ENCODE measurements around the gene KIRREL1.
"Not testable (repeated sequence)": the region's sequence is repeated elsewhere in the genome, so short reads cannot be mapped to it uniquely, and the experiment has no call there.

KIRREL1 gene

GRCh38 chr1:158118713-158119402 lies 125.4 kb downstream of the KIRREL1 start:
- peaks cover 58% of the 10 kb centered on the region for H3K27me3 Mint-ChIP-seq
- peaks cover 16% of the 10 kb centered on the region for H3K4me1 Mint-ChIP-seq
- ATAC-seq (no peak), DNase-seq (no peak)
- H3K36me3 Mint-ChIP-seq (ENCODE audit: low read depth): no peaks in the 10 kb centered on the region
- no peak overlapping the region for H3K4me3 Mint-ChIP-seq
- H3K27ac Mint-ChIP-seq: no peak overlapping the region
- no peaks in the 10 kb centered on the region for H3K9me3 Mint-ChIP-seq

- no peak overlapping the region for H3K4me3 Mint-ChIP-seq
These were observed 126.7 kb downstream of the KIRREL1 start for GRCh38 chr1:158119976-158120653.

GRCh38 chr1:158121604-158122254 lies 128.3 kb downstream of the KIRREL1 start:
- Mint-ChIP-seq H3K9me3 (no peaks in the 10 kb centered on the region), H3K36me3 (ENCODE audit: low read depth) (no peaks in the 10 kb centered on the region), H3K27ac (no peak overlapping the region), H3K4me1 (peaks cover 11% of the 10 kb centered on the region), H3K27me3 (peaks cover 44% of the 10 kb centered on the region), H3K4me3 (no peak overlapping the region)
- peak; percentile 15 for DNase-seq
- no peak for ATAC-seq

More at GRCh38 chr1:158119976-158120653, 126.7 kb downstream of the KIRREL1 start:
- DNase-seq (no peak), ATAC-seq (no peak)
- H3K36me3 Mint-ChIP-seq (ENCODE audit: low read depth): no peaks in the 10 kb centered on the region
- peaks cover 55% of the 10 kb centered on the region for H3K27me3 Mint-ChIP-seq
- H3K9me3 Mint-ChIP-seq: no peaks in the 10 kb centered on the region
- H3K4me1 Mint-ChIP-seq: peaks cover 13% of the 10 kb centered on the region
- H3K27ac Mint-ChIP-seq: no peak overlapping the region

GRCh38 chr1:158122833-158123388 lies 129.5 kb downstream of the KIRREL1 start:
- Mint-ChIP-seq H3K4me3 (no peak overlapping the region), H3K27me3 (peaks cover 40% of the 10 kb centered on the region), H3K36me3 (ENCODE audit: low read depth) (no peaks in the 10 kb centered on the region), H3K4me1 (peaks cover 10% of the 10 kb centered on the region), H3K27ac (no peak overlapping the region), H3K9me3 (no peaks in the 10 kb centered on the region)
- ATAC-seq (no peak), DNase-seq (no peak)

- Mint-ChIP-seq H3K27ac (no peak overlapping the region), H3K27me3 (peaks cover 31% of the 10 kb centered on the region), H3K36me3 (ENCODE audit: low read depth) (no peaks in the 10 kb centered on the region), H3K9me3 (no peaks in the 10 kb centered on the region), H3K4me1 (peaks cover 2% of the 10 kb centered on the region), H3K4me3 (no peak overlapping the region)
- ATAC-seq (no peak), DNase-seq (no peak)
These were observed 130.6 kb downstream of the KIRREL1 start for GRCh38 chr1:158124034-158124433.

- no peaks in the 10 kb centered on the region for H3K36me3 Mint-ChIP-seq (ENCODE audit: low read depth)
- no peak overlapping the region for H3K4me3 Mint-ChIP-seq
- H3K27ac Mint-ChIP-seq: no peak overlapping the region
- peaks cover 2% of the 10 kb centered on the region for H3K4me1 Mint-ChIP-seq
- peak; percentile 68 for DNase-seq
- ATAC-seq: peak; percentile 89
- H3K9me3 Mint-ChIP-seq: no peaks in the 10 kb centered on the region
- H3K27me3 Mint-ChIP-seq: peaks cover 31% of the 10 kb centered on the region
These were observed 131.6 kb downstream of the KIRREL1 start for GRCh38 chr1:158124999-158125398.

- DNase-seq: no peak
- Mint-ChIP-seq H3K4me1 (peaks cover 2% of the 10 kb centered on the region), H3K36me3 (ENCODE audit: low read depth) (no peaks in the 10 kb centered on the region), H3K27ac (no peak overlapping the region), H3K27me3 (peaks cover 22% of the 10 kb centered on the region), H3K9me3 (no peaks in the 10 kb centered on the region), H3K4me3 (no peak overlapping the region)
- ATAC-seq: peak; percentile 16
These were observed 133.0 kb downstream of the KIRREL1 start for GRCh38 chr1:158126425-158126824.

GRCh38 chr1:158128531-158128930 lies 135.1 kb downstream of the KIRREL1 start:
- H3K27me3 Mint-ChIP-seq; DNase-seq; H3K4me1 Mint-ChIP-seq; H3K4me3 Mint-ChIP-seq; H3K9me3 Mint-ChIP-seq; H3K36me3 Mint-ChIP-seq (ENCODE audit: low read depth); ATAC-seq; H3K27ac Mint-ChIP-seq: not testable (repeated sequence)

- ATAC-seq (no peak), DNase-seq (no peak)
- Mint-ChIP-seq H3K4me3 (no peak overlapping the region), H3K27ac (no peak overlapping the region), H3K27me3 (no peaks in the 10 kb centered on the region), H3K36me3 (ENCODE audit: low read depth) (no peaks in the 10 kb centered on the region), H3K9me3 (no peaks in the 10 kb centered on the region), H3K4me1 (no peaks in the 10 kb centered on the region)
These were observed 137.8 kb downstream of the KIRREL1 start for GRCh38 chr1:158131217-158131616.

- H3K9me3 Mint-ChIP-seq: no peaks in the 10 kb centered on the region
- ATAC-seq (no peak), DNase-seq (no peak)
- H3K4me3 Mint-ChIP-seq: no peak overlapping the region
- peaks cover 2% of the 10 kb centered on the region for H3K27me3 Mint-ChIP-seq
- H3K36me3 Mint-ChIP-seq (ENCODE audit: low read depth): no peaks in the 10 kb centered on the region
- H3K27ac Mint-ChIP-seq: no peak overlapping the region
- no peaks in the 10 kb centered on the region for H3K4me1 Mint-ChIP-seq
These were observed 147.3 kb downstream of the KIRREL1 start for GRCh38 chr1:158140764-158141192.

- DNase-seq (no peak), ATAC-seq (no peak)
- Mint-ChIP-seq H3K27me3 (no peaks in the 10 kb centered on the region), H3K9me3 (no peaks in the 10 kb centered on the region), H3K36me3 (ENCODE audit: low read depth) (peaks cover 1% of the 10 kb centered on the region), H3K27ac (no peak overlapping the region), H3K4me3 (no peak overlapping the region), H3K4me1 (peaks cover 21% of the 10 kb centered on the region)
These were observed 151.8 kb downstream of the KIRREL1 start for GRCh38 chr1:158145173-158145719.

GRCh38 chr1:158146165-158146564 lies 152.7 kb downstream of the KIRREL1 start:
- Mint-ChIP-seq H3K27me3 (no peaks in the 10 kb centered on the region), H3K27ac (no peak overlapping the region), H3K9me3 (no peaks in the 10 kb centered on the region), H3K4me3 (no peak overlapping the region), H3K36me3 (ENCODE audit: low read depth) (peaks cover 1% of the 10 kb centered on the region), H3K4me1 (peaks cover 28% of the 10 kb centered on the region)
- no peak for DNase-seq
- no peak for ATAC-seq

- Mint-ChIP-seq H3K4me3 (no peak overlapping the region), H3K27ac (no peak overlapping the region), H3K9me3 (no peaks in the 10 kb centered on the region), H3K4me1 (peaks cover 28% of the 10 kb centered on the region), H3K36me3 (ENCODE audit: low read depth) (peaks cover 1% of the 10 kb centered on the region), H3K27me3 (no peaks in the 10 kb centered on the region)
- DNase-seq: no peak
- ATAC-seq: no peak
These were observed 153.3 kb downstream of the KIRREL1 start for GRCh38 chr1:158146739-158147138.

GRCh38 chr1:158147401-158147800 lies 154.0 kb downstream of the KIRREL1 start:
- H3K4me1 Mint-ChIP-seq: peaks cover 28% of the 10 kb centered on the region
- no peak for DNase-seq
- ATAC-seq: no peak
- H3K4me3 Mint-ChIP-seq: no peak overlapping the region
- no peaks in the 10 kb centered on the region for H3K27me3 Mint-ChIP-seq
- peaks cover 1% of the 10 kb centered on the region for H3K36me3 Mint-ChIP-seq (ENCODE audit: low read depth)
- H3K9me3 Mint-ChIP-seq: no peaks in the 10 kb centered on the region
- no peak overlapping the region for H3K27ac Mint-ChIP-seq

All from activated naive CD8-positive, alpha-beta T cell treated with anti-CD3 and anti-CD28 coated beads, Interleukin-2, amount 50 U/mL, for 24 hours (primary cell).